Choroid plexus epithelial cell (primary cell): ENCODE results near the gene MVB12B.

Experiments used
- DNase-seq: peaks from one replicate; pipeline ENCODE4 v3.0.0-alpha.2; 2010; ENCODE audit warnings: low read depth
- H3K4me3 ChIP-seq: 2 replicates; pipeline ENCODE4 v1.5.1; 2011; ENCODE audit warnings: low read depth, mild to moderate bottlenecking, control low read depth, low read length, moderate library complexity
- TF ChIP-seq, protein P1 (sequence below): conservative IDR thresholded peaks from 2 replicates; pipeline ENCODE4 v1.5.1; 2011; ENCODE audit warnings: low read depth, mild to moderate bottlenecking, control low read depth, inconsistent platforms, low read length, moderate library complexity

Gene MVB12B

DNA sequence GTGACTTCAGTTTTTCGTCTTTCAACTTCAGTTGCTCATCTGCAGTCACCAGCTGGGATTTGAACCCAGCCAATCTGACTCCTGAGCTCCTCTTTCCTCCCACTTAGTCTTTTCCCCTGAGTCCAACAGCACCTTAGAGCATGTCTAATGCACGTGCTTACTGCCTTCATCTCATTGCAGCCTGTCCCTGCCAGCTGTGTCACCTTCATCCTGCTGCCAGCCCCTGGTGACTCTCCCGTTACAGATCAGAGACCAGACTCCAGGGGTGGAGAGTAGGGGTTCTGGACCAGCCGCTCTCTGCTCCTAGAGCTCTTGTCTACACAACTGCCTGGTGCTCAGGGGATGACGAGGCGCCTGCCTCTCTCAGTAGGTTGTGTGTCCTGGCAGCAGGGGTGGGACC is 154.2 kb downstream of the MVB12B start:
- H3K4me3 ChIP-seq = no peak overlapping the region

DNA sequence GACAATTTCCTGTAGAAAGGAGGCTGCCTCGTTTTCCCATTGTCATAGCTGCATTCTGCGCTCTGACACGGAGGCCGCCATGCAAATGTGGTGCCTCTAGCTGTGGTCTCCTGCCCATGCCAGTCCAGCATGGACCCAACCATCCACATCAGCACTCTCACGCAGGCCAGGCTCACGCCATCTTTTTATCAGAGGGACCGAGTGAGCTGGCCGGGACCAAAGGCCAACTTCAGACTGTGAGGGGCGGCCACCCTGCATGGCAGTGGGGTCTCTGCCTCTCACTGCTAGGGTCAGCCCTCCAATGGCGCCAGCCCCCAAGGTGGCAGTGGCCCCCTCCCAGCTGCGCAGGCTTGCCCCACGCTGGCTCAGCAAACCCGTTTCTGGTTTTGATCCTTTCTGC is 155.2 kb downstream of the MVB12B start:
- H3K4me3 ChIP-seq = no peak overlapping the region
- TF ChIP-seq, protein P1, sequence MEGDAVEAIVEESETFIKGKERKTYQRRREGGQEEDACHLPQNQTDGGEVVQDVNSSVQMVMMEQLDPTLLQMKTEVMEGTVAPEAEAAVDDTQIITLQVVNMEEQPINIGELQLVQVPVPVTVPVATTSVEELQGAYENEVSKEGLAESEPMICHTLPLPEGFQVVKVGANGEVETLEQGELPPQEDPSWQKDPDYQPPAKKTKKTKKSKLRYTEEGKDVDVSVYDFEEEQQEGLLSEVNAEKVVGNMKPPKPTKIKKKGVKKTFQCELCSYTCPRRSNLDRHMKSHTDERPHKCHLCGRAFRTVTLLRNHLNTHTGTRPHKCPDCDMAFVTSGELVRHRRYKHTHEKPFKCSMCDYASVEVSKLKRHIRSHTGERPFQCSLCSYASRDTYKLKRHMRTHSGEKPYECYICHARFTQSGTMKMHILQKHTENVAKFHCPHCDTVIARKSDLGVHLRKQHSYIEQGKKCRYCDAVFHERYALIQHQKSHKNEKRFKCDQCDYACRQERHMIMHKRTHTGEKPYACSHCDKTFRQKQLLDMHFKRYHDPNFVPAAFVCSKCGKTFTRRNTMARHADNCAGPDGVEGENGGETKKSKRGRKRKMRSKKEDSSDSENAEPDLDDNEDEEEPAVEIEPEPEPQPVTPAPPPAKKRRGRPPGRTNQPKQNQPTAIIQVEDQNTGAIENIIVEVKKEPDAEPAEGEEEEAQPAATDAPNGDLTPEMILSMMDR = no peak
- DNase-seq = no peak

More for the DNA sequence above, 154.2 kb downstream of the MVB12B start:
- no peak for DNase-seq
- TF ChIP-seq, protein P1 = no peak

DNA sequence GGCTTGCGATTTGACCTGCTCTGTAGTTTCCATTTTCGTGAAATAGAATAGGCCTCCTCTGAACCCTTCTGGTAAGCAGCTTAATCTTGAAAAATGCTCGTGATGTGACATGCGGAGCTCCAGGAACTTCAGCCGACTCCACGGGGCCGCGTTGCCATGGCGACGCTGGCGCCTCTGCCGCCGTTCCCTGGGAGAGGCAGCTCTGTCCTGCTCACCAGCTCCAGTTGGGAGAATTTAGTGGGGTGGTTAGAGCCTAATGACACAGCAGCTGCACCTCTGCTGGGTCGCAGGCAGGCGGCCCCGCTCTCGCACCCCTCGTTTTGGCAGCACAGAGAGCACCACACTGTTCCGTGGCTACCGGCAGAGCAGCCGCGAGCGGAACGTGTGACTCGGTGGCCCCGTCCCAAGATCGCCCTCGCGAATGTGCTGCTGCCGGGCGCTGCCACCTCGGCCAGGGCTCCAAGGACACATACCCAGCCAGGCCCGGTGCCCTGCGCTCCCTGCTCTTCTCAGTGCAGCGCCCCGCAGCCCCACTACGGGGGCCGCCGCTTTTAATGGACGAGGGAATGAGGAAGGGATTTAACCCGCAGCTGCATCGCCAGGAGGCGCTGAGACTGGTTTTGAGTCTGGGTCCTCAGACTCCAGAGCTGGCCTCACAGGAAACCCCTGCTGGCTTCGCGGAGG is 155.9 kb downstream of the MVB12B start:
- TF ChIP-seq, protein P1 = peak; percentile 46
- peak overlapping the region; percentile 52 for H3K4me3 ChIP-seq
- DNase-seq = peak; percentile 92

DNA sequence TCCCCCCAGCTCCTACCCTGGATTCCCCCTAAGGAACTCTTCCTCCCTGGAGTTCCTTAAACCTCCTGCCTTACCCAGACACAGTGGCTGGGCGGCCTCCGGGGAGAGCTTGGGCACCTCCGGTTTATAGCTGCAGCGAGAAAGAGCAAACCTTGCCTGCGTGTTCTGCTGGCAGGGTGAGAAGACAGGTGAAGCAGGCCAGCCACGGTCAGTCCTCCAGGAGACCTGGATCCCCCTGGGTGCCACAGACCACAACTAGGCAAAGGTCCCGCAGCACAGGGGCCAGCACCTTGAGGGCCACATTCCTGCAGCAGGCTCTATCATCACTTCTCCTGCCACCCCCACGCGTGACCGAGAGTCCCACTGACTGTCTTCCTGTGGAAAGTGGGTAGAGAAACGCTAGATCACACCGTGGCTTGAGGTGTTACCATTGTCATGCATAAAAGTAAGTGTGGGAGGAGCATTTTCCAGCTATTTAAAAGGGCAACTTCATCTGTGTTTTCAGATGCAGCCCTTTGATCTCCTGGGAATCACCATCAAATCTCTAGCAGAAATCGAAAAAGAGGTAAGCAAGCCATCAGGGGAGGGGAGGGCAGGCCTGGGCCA is 156.9 kb downstream of the MVB12B start:
- H3K4me3 ChIP-seq = no peak overlapping the region
- DNase-seq = no peak
- TF ChIP-seq, protein P1 = no peak

DNA sequence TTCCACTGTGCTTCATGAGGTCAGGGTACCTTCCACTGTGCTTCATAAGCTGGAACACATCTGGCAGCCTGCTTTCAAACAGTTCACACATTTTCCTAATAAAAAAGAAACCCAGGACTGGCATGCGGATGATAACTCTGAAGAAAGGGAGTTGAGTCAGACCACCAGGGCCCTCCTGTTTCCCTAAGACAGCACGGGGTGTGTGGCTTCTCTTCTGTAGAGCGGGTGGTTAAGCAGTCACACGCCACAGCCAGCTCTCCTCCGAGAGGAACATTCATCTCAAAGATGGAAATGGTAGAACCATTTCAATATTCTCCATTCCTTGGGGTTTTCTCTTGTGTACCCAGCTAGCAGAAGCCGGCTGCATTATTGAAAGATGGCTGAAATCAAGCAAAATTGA is 159.0 kb downstream of the MVB12B start:
- no peak for DNase-seq
- TF ChIP-seq, protein P1 = no peak
- no peak overlapping the region for H3K4me3 ChIP-seq

DNA sequence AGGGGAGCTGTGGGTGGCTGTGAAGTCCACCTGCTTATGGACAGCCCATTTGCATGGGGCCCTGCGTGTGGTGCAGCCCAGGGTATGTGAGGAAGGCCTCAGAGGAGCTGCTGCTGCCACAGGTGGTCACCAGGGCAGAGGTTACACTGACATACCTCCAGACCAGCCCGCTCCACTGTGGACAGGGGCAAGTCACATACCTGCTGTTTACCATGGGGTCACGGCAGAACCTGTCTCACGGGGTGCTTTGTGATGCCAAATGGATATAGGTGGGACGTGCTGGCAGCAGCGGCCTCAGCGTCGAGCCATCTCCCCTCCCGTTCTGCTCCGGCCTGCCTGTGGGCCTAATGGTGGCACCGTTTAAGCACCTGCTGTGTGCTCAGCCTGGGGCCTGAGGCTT is 159.6 kb downstream of the MVB12B start:
- TF ChIP-seq, protein P1 = no peak
- H3K4me3 ChIP-seq = no peak overlapping the region

DNA sequence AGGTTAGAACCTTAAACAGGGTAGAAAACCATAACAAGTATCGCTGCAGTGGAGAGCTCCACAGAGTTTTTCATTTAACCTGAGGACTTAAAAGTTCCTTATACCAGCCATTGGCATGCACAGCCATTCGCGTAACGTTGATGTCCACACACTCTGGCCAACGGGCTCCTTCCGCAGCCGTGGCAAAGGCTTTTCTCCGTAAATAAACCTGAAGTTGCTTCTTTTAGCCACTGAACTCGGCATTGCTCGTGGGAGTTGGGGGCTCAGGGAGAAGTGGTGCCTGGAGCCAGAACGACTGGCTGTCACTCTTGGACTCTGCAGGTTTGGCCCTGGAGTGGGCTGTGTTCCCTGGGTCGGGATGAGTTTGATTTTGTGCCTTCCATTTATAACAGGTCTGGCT is 161.2 kb downstream of the MVB12B start:
- no peak for DNase-seq
- no peak overlapping the region for H3K4me3 ChIP-seq
- TF ChIP-seq, protein P1 = no peak

More for the DNA sequence above, 159.6 kb downstream of the MVB12B start:
- no peak for DNase-seq
